Smooth muscle cell (in vitro differentiated cells): ENCODE data around the gene MFSD11. TPM values are rescaled to one million over a fixed set of nuclear protein-coding genes. Genes with fewer than 3 reads are reported as not detected.

Experiments used
- DNase-seq: peaks from one replicate; lab custom pipeline; 2025; ENCODE audit not compliant: unreplicated experiment; lab: John Stamatoyannopoulos, UW
- H2AFZ ChIP-seq: fragments of 200-600 bp; sonication (generic); 2 replicates; pipeline ENCODE4 v1.6.0; 2016; ENCODE audit warnings: antibody characterized with exemption, low read depth, mild to moderate bottlenecking
- H3F3A ChIP-seq: fragments of 200-600 bp; sonication (generic); 2 replicates; pipeline ENCODE4 v1.6.0; 2017; ENCODE audit warnings: antibody characterized with exemption, low read depth
- H3K27ac ChIP-seq: fragments of 200-600 bp; sonication (generic); 2 replicates; pipeline ENCODE4 v1.5.1; 2016; ENCODE audit warnings: low read depth, mild to moderate bottlenecking
- H3K27me3 ChIP-seq: fragments of 200-600 bp; sonication (generic); 2 replicates; pipeline ENCODE4 v1.6.1; 2016; ENCODE audit warnings: low read depth, mild to moderate bottlenecking
- H3K36me3 ChIP-seq: fragments of 200-600 bp; sonication (generic); 2 replicates; pipeline ENCODE4 v1.5.1; 2016; ENCODE audit warnings: low read depth
- H3K4me1 ChIP-seq: fragments of 200-600 bp; sonication (generic); 2 replicates; pipeline ENCODE4 v1.5.1; 2016; ENCODE audit warnings: low read depth
- H3K4me2 ChIP-seq: fragments of 200-600 bp; sonication (generic); 2 replicates; pipeline ENCODE4 v1.6.0; 2016; ENCODE audit warnings: mild to moderate bottlenecking
- H3K4me3 ChIP-seq: fragments of 200-600 bp; sonication (generic); 2 replicates; pipeline ENCODE4 v1.5.1; 2016; ENCODE audit warnings: mild to moderate bottlenecking
- H3K79me2 ChIP-seq: fragments of 200-600 bp; sonication (generic); 2 replicates; pipeline ENCODE4 v1.6.0; 2016; ENCODE audit warnings: low read depth, mild to moderate bottlenecking
- H3K9ac ChIP-seq: fragments of 200-600 bp; sonication (generic); 2 replicates; pipeline ENCODE4 v1.6.0; 2016; ENCODE audit warnings: low read depth
- H3K9me3 ChIP-seq: fragments of 200-600 bp; sonication (generic); replicated peaks from 2 replicates; pipeline ENCODE4 v1.5.1; 2016; ENCODE audit warnings: low read depth
- H4K20me1 ChIP-seq: fragments of 200-600 bp; sonication (generic); 2 replicates; pipeline ENCODE4 v1.6.0; 2016; ENCODE audit warnings: low read depth
- WGBS: methylation state at CpG from one replicate; pipeline ENCODE4 v1.1.7; 2016; ENCODE audit warnings: low lambda C conversion rate; 5-methylcytosine and 5-hydroxymethylcytosine counted together
- polyA plus RNA-seq: library from polyadenylated mRNA; unstranded; fragments of >200 nt; fragmentation: Nextera tagmentation; extraction: Ambion mirVana; gene quantifications from 2 replicates; pipeline ENCODE4 v1.2.1, GENCODE V29; 2016
- total RNA-seq: library from RNA; depleted of rRNA; stranded (reverse); fragments of >200 nt; gene quantifications from 2 replicates; pipeline ENCODE4 v1.2.3, GENCODE V29; 2014
- TF ChIP-seq, protein P1 (sequence below): fragments of 200-600 bp; sonication (generic); IDR thresholded peaks from 2 replicates; pipeline ENCODE4 v1.5.1; 2017; ENCODE audit warnings: borderline replicate concordance, mild to moderate bottlenecking, antibody characterized with exemption; ENCODE audit not compliant: insufficient read depth, poor library complexity, severe bottlenecking

The MFSD11 gene
- total RNA-seq (56.6 and 58.6 TPM in 2 replicates), polyA plus RNA-seq (28.1 and 31.9 TPM in 2 replicates)

DNA sequence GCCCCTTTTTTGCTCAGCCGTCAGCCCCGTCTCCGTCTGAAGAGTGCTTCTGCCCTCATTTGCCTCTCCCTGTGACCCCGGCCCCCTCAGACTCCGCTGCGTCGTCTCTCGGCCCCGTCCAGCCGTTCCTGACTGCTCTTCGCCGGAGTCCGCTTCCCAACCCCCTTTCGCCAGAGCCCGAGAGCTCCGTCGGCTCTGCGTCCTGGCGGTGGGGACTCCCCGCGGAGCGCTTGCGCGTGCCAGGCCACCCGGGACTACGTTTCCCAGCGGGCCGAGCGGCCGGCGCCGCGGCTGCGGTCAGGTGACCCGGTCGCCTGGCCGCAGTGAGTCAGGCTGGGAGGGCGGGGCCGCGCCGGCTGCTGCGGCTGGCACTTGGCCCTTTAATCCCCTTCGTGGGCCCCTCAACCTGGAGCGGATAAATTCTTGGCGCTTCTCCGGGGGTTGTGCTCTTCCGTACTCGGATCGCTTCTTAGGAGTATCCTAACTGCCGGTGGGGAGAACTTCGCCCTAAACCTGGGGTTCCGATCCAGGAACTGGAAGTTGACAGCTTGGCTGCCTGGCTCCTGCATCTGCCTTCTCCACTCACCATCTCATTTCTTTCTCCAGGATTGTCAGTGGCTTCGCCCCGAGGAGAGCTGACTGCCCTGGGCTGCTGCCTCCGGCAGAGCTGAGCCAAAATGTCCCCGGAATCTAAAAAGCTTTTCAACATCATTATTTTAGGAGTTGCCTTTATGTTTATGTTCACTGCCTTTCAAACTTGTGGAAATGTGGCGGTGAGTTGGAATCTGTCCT lies at the start of gene MFSD11:
Gene MFSD11 (plus strand): TSS at position 444 of the 792 bp plus-strand sequence. CDS start 234 bp downstream, at position 678.
- Histone ChIP-seq H3K4me3 (peak within 1 kb of the TSS; percentile 91), H3K4me1 (peaks cover 37% of the 10 kb centered on the region), H3K36me3 (no peaks in the 10 kb centered on the region), H3K9ac (peak within 1 kb of the TSS; percentile 91), H4K20me1 (peaks cover 34% of the 10 kb centered on the region), H2AFZ (peak within 1 kb of the TSS; percentile 76), H3K4me2 (peak within 1 kb of the TSS; percentile 95), H3K27me3 (no peaks in the 10 kb centered on the region), H3K9me3 (no peaks in the 10 kb centered on the region), H3K27ac (peak within 1 kb of the TSS; percentile 96), H3K79me2 (peaks cover 61% of the 10 kb centered on the region), H3F3A (peaks cover 31% of the 10 kb centered on the region)
- WGBS, result under 1% methylated on average over 57 of the region's 57 CpGs
- peak; percentile 99 for DNase-seq
- TF ChIP-seq, protein P1, sequence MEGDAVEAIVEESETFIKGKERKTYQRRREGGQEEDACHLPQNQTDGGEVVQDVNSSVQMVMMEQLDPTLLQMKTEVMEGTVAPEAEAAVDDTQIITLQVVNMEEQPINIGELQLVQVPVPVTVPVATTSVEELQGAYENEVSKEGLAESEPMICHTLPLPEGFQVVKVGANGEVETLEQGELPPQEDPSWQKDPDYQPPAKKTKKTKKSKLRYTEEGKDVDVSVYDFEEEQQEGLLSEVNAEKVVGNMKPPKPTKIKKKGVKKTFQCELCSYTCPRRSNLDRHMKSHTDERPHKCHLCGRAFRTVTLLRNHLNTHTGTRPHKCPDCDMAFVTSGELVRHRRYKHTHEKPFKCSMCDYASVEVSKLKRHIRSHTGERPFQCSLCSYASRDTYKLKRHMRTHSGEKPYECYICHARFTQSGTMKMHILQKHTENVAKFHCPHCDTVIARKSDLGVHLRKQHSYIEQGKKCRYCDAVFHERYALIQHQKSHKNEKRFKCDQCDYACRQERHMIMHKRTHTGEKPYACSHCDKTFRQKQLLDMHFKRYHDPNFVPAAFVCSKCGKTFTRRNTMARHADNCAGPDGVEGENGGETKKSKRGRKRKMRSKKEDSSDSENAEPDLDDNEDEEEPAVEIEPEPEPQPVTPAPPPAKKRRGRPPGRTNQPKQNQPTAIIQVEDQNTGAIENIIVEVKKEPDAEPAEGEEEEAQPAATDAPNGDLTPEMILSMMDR, result no peak

DNA sequence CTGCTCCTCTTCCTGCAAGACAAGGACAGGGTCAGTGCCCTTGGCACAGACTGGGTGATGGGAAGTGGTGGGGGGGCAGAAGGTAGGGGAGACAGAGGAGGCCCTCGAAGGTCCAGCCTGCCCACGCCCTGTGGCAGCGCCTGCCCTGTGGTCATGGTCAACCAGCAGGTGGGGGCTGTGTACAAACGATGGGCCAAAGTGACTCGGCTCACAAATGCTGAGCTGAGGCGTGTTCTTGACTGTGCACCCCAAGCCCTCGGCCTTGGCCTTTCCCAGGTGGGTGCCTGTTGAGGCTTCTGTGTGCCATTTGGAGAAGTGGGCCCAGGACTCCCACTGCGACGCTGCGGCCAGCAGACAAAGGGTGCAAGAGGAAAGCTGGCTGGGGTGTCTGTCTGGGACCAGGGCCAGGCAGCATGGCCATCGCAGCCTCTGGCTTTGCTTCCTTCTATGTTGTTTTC lies 49.7 kb upstream of the MFSD11 start:
- WGBS, result 73% methylated on average over 11 of the region's 11 CpGs
- Histone ChIP-seq H2AFZ (no peak overlapping the region), H3K27me3 (no peaks in the 10 kb centered on the region), H3K36me3 (no peaks in the 10 kb centered on the region), H3K79me2 (peaks cover 21% of the 10 kb centered on the region), H4K20me1 (peaks cover 57% of the 10 kb centered on the region), H3K4me3 (no peak overlapping the region), H3K4me1 (peaks cover 7% of the 10 kb centered on the region), H3K9me3 (no peaks in the 10 kb centered on the region), H3K4me2 (peak overlapping the region; percentile 42), H3K9ac (no peak overlapping the region), H3K27ac (peak overlapping the region; percentile 58), H3F3A (peaks cover 5% of the 10 kb centered on the region)
- DNase-seq, result no peak
- TF ChIP-seq, protein P1, result no peak

DNA sequence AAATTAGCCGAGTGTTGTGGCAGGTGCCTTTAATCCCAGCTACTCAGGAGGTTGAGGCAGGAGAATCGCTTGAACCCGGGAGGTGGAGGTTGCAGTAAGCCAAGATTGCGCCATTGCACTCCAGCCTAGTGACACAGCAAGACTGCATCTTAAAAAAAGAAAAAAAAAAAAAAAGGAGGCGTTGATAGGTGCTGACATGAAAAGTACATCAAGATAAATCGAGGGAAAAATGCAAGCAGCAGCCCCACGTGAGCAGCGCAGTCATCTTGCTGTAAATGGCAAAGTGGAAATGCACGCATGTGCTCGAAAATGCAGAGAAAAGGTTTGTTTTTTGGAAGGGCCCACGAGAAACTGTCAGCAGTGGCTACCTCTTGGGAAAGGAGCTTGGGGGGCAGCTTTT lies 48.1 kb upstream of the MFSD11 start:
- Histone ChIP-seq H3F3A (no peaks in the 10 kb centered on the region), H3K9ac (no peak overlapping the region), H3K4me3 (no peak overlapping the region), H3K9me3 (no peaks in the 10 kb centered on the region), H3K36me3 (no peaks in the 10 kb centered on the region), H4K20me1 (peaks cover 60% of the 10 kb centered on the region), H2AFZ (no peak overlapping the region), H3K79me2 (peaks cover 37% of the 10 kb centered on the region), H3K27ac (no peak overlapping the region), H3K27me3 (no peaks in the 10 kb centered on the region), H3K4me1 (no peaks in the 10 kb centered on the region), H3K4me2 (no peak overlapping the region)
- TF ChIP-seq, protein P1, result no peak
- DNase-seq, result no peak
- 91% methylated on average over 11 of the region's 11 CpGs for WGBS
